Lower leg skin (tissue), 4 donors: ENCODE measurements around the gene ALG1L2. TPM values are rescaled to one million over a fixed set of nuclear protein-coding genes. Genes with fewer than 3 reads are reported as not detected.
"Not testable (repeated sequence)": the region's sequence is repeated elsewhere in the genome, so short reads cannot be mapped to it uniquely, and the experiment has no call there.

ENCODE experiments used
- DNase-seq, 2 donors: peaks; one replicate each; pipeline ENCODE4 v3.0.0-alpha.2; 2019; ENCODE audit warnings: low spot score in 2 of 2
- H3K4me3 ChIP-seq: fragments of 200-600 bp; sonication (generic); 2 replicates; pipeline ENCODE4 v1.5.1; 2017; ENCODE audit warnings: mild to moderate bottlenecking, low read depth; ENCODE audit not compliant: poor library complexity, severe bottlenecking
- WGBS, 2 donors: methylation state at CpG; one replicate each; pipeline ENCODE4 v1.1.5; 2018; 5-methylcytosine and 5-hydroxymethylcytosine counted together
- intact Hi-C: fragments of 100-400 bp; cut with DNase I; formaldehyde crosslinking; loops from one replicate; pipeline ENCODE4 v1.15.0; 2023; ENCODE audit warnings: low total_unique reads
- total RNA-seq, 4 donors: library from RNA; depleted of rRNA; stranded (reverse); fragments of >200 nt; gene quantifications; one replicate each; pipeline ENCODE4 v1.1.0, GENCODE V29; 2016

Gene ALG1L2
- total RNA-seq, 4 donors from 2014 or later = not detected

DNA sequence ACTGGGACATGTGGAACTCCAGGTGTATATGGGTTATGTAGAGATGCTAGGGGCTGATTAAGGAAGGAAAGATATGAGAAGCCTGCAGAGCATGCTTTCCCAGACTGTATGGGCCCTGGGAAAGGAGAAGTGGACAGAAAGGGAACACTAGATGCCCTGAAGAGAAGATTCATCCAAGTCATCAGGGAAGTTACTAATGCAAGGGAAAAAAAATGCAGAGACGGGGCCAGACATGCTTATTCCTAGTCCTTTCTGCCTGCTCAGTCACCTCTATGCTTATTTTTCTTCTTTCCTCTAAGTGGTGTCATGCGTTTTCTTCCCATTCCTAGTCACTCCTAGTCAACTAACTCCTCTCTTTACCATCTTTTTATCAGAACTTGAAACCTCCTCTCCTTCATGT lies 43.8 kb downstream of the ALG1L2 start:
- intact Hi-C loops, H3K4me3 ChIP-seq, DNase-seq: not testable (repeated sequence)
- 81 to 83% methylated on average over 2 of the region's 2 CpGs for WGBS, 2 donors

- DNase-seq, intact Hi-C loops, H3K4me3 ChIP-seq: not testable (repeated sequence)
- 59 to 63% methylated on average over 7 of the region's 7 CpGs for WGBS, 2 donors
Measured at GRCh38 chr3:130136337-130136736, 54.7 kb downstream of the ALG1L2 start.

- H3K4me3 ChIP-seq, DNase-seq, intact Hi-C loops: not testable (repeated sequence)
- 74 to 77% methylated on average over 2 of the region's 2 CpGs for WGBS, 2 donors
Measured at GRCh38 chr3:130137685-130138084, 56.1 kb downstream of the ALG1L2 start.

GRCh38 chr3:130138992-130139391 lies 57.4 kb downstream of the ALG1L2 start:
- H3K4me3 ChIP-seq, DNase-seq, intact Hi-C loops: not testable (repeated sequence)
- 61 to 68% methylated on average over 8 of the region's 8 CpGs for WGBS, 2 donors

DNA sequence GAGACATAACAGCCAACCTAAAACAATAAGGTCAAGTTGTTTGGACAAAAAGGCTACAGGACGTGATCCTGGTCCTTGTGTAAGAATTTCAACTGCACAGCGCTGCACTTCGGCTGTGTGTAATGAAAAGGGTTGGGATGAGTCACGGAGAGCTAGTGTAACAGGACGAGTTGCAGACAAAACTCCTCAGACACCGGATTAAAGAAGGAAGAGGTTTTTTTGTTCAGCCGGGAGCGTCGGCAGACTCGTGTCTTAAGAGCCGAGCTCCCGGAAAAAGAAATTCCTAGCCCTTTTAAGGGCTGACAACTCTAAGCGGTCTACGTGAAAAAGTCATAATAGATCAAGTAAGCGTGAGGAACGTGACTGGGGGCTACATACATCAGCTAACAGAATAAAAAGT lies 59.1 kb downstream of the ALG1L2 start:
- WGBS, 2 donors = 71 to 74% methylated on average over 16 of the region's 16 CpGs
- intact Hi-C loops, DNase-seq, H3K4me3 ChIP-seq: not testable (repeated sequence)

DNA sequence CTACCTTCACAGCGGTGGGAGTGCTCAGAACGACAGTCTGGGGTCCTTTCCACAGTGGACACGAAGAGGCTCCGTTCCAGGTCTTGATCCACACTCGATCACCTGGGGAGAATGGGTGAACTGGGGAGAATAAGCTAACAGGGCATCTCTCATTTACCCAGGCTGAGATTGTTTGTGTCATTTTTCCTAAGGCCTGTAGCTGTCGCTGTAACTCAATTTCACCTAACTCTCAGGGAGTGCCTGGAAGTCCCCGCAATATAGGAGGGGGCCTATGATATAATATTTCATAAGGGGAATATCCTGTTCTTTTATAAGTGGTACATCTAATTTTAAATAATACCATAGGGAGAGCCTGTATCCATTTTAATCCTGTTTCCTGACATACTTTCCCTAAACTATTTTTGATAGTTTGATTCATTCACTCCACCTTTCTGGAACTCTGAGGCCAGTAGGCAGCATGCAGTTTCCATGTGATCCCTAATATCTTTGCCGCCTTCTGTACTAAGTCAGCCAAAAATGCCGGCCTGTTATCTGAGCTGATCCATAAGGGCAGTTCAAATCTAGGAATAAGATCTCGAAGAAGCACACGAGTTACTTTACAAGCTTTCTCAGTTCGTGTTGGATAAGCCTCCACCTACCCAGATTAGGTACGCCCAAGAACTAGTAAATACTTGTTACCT lies 62.2 kb downstream of the ALG1L2 start:
- intact Hi-C loops, DNase-seq, H3K4me3 ChIP-seq: not testable (repeated sequence)
- 42 to 58% methylated on average over 13 of the region's 13 CpGs for WGBS, 2 donors

GRCh38 chr3:130144328-130144650 lies 62.7 kb downstream of the ALG1L2 start:
- H3K4me3 ChIP-seq, intact Hi-C loops: not testable (repeated sequence)
- WGBS, 2 donors = 48 to 55% methylated on average over 9 of the region's 9 CpGs
- peak in 1 of 2 donors; percentile 17 for DNase-seq

DNA sequence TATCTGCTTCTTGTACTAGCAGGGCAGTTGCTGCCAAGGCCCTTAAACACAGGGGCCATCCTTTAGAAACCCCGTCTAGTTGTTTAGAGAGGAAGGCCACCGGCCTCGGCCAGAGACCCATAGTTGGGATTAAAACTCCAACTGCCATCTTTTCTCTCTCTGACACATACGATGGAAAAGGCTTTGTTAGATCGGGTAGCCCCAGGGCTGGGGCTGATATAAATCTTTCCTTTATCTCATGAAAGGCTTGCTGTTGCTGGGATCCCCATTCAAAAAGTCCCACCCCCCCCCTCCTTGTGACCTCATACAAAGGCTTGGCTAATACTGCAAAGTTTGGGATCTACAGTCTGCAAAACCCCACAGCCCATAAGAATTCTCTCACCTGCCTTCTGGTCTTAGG lies 63.8 kb downstream of the ALG1L2 start:
- DNase-seq, intact Hi-C loops, H3K4me3 ChIP-seq: not testable (repeated sequence)
- WGBS, 2 donors = 68 to 71% methylated on average over 5 of the region's 5 CpGs

- 79 to 89% methylated on average over 6 of the region's 6 CpGs for WGBS, 2 donors
- DNase-seq, H3K4me3 ChIP-seq, intact Hi-C loops: not testable (repeated sequence)
Measured at GRCh38 chr3:130146465-130146864, 64.8 kb downstream of the ALG1L2 start.

Other genes with a start within 250 kb of the ALG1L2 start
- 10 to 100 TPM; 15.1 to 28.6 (median 18.8) TPM for gene TMCC1, start 188.1 kb upstream of the ALG1L2 start, total RNA-seq
- gene TRH, start 107.1 kb upstream of the ALG1L2 start, total RNA-seq = under 1 TPM in 1 of 4 donors, not detected in 3; 0.30 TPM